Measurements from ENCODE around the gene BUB1B.
A peak's percentile ranks its signal among the peaks of the same experiment; 100 is the strongest.

BUB1B gene

GRCh38 chr15:40241269-40242212 lies 80.7 kb downstream of the BUB1B start:
- no peak for DNase-seq

DNA sequence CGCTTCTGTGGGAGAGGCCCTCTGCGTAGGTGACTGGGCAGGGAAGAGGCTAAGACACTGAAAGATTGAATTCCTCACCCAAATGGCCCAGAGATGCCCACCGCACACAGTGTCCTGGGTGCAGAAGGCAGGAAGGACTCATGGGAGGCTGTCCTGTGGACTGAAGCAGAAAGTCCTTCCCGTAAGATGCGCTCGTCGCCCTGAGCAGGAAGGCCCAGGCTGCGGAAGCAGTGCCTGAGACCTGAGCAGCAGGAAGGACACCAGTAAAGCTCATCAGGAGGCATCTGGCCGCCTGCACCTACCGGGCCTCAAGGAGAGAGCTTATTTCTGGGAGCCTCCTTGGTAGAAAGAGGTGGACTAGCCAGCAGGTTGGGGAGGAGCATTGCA lies 81.3 kb downstream of the BUB1B start:
- no peak for DNase-seq

DNA sequence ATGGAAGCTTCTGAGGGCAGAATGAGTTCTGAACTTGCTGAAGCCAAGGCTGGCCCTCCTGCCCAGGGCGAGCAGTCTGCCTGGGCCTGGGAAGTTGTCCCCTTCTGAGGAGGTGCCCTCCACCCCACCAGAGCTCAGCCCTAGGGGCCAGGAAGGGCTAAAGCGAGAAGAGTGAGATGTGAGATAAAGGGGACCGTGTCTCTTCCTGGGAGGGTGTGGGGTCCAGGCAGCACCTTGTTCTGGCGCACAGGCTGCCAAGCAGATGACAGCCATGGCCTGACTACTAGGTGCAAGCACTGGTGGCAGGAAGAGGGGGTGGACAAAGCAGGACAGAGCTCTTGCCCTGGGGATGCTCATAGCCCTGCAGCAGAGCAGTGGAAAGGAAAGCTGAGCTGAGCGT lies 81.7 kb downstream of the BUB1B start:
- DNase-seq = no peak

- no peak for DNase-seq
These were observed 82.4 kb downstream of the BUB1B start for GRCh38 chr15:40243126-40243810.

DNA sequence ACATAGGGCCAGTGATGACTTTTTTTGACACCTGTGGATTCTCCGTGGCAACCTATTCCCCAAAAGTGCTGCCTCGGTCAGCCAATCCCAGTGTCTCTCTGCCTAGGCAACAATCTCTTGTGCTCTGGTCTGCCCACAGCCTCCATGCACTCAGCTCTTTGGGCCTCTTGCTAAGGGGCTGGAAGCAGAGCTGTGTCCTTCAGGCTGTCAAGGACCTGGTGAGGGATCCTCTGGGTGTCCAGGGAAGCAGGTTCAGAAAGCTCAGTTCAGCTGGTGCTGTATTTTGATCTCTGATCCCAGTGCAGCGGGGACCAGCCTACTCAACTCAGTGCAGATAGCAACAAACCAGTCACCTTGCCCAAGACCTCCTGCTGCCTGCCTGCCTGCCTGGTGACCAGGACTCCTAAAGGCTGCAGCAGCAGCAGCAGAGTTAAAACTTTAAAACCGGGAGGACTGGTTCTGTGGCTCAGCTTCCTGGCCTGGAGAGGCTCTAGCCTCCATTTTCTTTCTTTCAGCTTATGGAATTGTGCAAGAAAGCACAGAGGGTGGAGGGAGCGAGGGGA lies 84.2 kb downstream of the BUB1B start:
- no peak for DNase-seq

- no peak for DNase-seq
These were observed 85.0 kb downstream of the BUB1B start for GRCh38 chr15:40245666-40246450.

GRCh38 chr15:40246496-40247280 lies 85.8 kb downstream of the BUB1B start:
- no peak for DNase-seq

DNA sequence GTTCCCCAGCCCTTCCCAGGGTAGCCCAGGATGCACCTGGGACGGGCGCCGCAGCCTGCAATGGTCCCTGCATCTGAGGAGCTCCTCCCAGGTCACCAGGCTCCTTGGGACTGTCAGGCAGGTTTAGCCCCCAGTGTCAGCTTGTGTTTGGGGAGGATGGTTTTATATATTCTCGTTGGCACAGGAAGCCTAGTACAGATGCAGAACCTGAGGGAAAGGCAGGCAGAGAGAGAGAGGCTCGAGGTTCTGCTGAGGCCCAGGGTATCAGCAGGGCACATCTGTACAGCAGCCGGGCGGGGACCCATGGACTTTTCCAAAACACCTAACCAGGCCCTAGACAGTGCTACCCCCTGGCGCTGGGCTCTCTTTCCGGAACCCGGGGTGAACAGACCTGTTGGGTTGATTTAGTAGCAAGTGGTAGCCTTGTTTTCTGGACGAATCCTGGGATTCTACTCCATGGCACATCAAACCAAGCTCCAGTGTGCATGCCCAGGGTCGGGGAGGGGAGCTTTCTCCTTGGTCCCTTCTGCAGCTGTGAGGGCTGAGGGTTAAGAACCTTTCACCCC lies 86.6 kb downstream of the BUB1B start:
- no peak for DNase-seq

- peak; percentile 73 to 89 for DNase-seq
These were observed 87.3 kb downstream of the BUB1B start for GRCh38 chr15:40248006-40248783.

GRCh38 chr15:40249477-40250303 lies 88.8 kb downstream of the BUB1B start:
- DNase-seq = no peak

GRCh38 chr15:40250304-40250656 lies 89.4 kb downstream of the BUB1B start:
- no peak for DNase-seq

DNA sequence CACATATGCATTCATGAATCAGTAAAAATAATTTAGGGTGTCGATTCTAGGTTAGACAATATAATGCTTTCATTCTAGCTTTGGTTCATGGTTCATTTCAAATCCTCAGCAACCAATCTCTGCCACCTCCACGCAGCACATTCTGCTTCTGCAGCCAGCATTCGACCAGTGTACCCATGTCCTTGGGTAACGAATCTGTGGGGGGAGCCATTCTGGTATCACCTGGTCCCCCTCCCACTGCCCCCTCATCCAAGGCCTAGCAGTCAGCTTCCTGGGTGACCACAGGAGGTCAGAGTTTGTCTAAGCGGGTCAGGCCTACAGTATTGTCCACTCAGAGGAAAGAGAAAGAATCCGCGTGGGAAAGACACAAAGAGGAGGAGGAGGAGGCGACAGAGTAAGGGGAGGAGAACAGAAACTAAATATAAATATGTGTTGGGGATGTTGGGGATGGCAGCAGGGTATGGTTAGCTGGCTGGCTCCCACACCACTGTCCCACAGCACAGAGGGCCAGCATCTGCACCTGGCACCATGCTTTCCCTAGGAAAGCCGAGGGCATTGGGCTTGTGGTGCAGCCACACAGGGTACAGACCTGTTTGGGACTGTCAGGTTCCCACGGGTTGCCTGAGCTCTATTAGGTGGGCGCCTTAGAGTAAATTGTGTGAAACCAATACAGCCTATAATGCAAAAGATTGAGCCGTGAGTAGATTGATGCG lies 90.1 kb downstream of the BUB1B start:
- no peak for DNase-seq

DNA sequence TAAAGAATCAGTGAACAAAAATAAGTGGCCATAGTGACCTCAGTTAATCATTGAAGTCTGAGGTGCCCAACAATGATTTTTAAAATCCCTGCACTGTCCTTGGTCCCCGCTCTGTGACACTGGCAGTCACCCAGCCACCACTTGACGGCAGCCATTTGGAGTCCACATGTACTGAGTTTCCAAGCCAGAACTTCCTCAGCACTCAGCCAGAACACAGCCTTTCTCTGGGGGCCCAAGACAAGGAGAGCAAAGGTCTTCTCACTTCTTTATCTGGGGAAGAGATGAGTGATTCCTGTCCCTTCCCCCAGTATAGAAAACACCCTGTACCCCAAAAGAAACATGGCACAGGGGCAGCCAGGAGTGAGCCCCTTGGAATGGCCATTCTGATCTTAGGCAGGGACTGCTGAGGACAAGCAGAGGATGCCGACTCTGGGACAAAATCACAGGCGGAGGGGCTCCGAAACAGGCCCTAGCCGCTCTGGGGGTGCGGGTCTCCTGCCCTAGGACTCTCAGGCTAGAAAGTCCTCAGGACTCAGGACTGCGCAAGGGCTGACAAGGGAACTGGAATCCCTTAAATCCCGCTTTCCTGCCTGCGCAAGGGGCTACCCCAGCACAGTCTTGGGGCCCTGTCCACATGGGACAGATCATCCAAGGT lies 90.7 kb downstream of the BUB1B start:
- no peak for DNase-seq

DNA sequence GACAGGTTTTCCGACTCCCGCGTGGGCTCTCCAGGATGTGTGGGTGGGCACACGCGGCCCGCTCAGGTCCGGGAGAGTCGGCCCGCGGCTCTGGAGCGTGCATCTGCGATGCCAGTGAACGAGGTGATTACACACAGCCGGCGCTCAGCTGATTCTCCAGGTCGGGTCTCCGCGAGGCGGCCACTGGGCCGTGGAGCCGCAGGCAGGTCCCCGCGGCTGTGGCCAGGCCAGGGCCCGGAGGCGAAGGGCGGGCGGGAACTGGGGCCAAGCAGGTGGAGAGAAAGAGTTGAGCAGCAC lies 91.2 kb downstream of the BUB1B start:
- DNase-seq = no peak

DNA sequence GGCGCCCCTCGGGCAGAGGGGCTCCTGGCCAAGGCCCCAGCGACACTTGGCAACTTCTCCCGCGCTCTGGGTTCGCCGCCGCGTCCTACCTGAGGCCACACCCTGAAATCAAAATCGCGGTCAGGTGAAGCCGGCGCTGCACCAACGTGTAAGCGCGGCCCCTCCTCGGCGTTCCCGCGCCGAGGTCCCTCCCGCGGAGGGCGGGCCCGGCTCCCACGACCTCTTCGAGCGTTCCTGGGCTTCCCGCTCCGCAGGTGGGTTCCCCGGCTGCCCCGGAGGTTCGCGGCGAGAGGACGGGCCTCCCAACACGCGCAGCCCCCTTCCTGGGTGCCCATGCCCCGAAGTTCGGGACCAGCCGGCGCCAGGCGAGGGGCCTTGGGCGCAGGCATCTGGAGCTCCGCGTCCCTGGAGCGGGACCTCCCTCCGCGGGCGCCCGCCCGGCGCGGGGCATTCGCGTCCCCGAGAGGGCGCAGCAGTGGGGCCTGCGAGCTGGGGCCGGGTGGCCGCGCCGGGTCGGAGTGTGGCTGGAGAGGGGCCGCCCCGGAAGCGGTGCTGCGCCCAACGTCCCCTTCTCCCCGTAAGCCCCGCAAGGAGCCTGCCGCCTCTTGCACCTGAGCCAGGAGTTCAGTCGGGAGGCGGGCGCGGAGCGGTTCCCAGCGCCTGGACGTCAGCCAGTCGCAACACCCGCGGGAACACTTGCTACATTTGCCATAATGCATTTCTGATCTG lies 91.7 kb downstream of the BUB1B start:
- DNase-seq = peak in 1 of 2 experiments; percentile 34

DNA sequence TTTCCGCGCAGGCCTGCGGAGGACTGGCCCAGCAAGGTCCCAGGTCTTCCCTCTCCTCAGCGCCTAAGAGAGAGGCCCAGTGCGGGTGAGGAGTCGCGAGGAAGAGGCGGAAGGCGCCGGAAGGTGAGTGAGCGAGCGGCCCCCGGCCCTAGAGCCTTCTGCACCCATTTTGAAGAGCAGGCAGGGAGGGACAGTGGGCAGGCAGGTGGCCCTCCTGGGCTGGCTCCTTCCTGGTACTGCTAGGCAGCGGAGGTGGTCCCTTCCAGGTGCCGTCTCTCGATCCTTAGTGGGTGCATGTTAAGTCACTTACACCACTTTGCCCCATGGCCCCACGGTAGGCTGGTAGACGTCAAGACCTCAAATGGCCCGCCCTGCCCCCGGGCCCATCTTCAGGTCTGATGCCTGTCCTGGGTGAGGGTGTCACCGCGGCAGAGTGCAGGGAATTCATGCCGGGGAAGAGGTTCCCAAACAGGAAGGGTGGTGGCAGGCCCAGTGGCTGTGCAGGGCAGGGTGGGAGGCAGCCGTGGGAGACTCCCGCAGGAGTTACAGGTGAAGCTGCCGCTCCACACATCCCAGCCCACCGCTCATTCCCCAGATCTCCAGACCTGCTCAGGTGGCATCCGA lies 92.4 kb downstream of the BUB1B start:
- DNase-seq = no peak

- no peak for DNase-seq
These were observed 93.6 kb downstream of the BUB1B start for GRCh38 chr15:40254452-40254851.

GRCh38 chr15:40255033-40255432 lies 94.2 kb downstream of the BUB1B start:
- DNase-seq = peak; percentile 46 to 83

All from NCI-H524 (cell line).